Esophagus muscularis mucosa (tissue), 4 donors: ENCODE results near the gene AFAP1L2.

Source experiments
- EP300 ChIP-seq: sonication (generic); formaldehyde crosslinking; IDR thresholded peaks from one replicate; pipeline ENCODE4 v1.6.1; 2017; ENCODE audit warnings: antibody characterized with exemption
- POLR2A ChIP-seq: fragments of 450-650 bp; IDR thresholded peaks from one replicate; pipeline ENCODE4 v1.6.1; 2017; ENCODE audit warnings: antibody characterized with exemption, moderate library complexity, mild to moderate bottlenecking, low read depth
- POLR2AphosphoS5 ChIP-seq, 2 donors: sonication (generic); formaldehyde crosslinking; IDR thresholded peaks; one replicate each; pipeline ENCODE4 v1.6.1; 2017; ENCODE audit warnings: antibody characterized with exemption in 2 of 2
- TF ChIP-seq, protein P1 (sequence below), 3 experiments: fragments of 200-600 bp in 2 of 3; fragments of 450-650 bp in 1 of 3; sonication (generic) in 2 of 3; IDR thresholded peaks; one replicate each; pipeline ENCODE4 v1.5.1; 2017 to 2019; ENCODE audit warnings: antibody characterized with exemption in 3 of 3, mild to moderate bottlenecking in 2 of 3, moderate library complexity in 1 of 3

DNA sequence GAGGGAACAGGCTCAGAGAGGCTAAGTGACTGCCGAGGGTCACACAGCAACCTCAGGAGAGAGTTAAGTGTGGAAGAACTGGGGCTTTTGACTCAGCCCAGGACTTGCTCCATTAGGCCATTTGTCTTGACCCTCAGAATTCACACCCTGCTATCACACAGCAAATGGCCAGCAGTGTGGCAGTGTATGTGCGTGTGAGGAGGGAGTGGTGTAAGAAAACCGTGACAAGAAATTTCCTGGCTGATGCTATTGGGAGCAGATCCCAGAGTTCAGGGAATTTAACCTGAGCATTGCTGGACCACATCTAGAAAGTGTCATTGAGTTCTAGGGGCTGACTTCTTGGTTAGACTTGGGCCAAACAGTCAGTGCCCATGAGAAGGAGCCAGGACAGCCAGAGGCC, 146.8 kb downstream of the AFAP1L2 start:
- TF ChIP-seq, protein P1, sequence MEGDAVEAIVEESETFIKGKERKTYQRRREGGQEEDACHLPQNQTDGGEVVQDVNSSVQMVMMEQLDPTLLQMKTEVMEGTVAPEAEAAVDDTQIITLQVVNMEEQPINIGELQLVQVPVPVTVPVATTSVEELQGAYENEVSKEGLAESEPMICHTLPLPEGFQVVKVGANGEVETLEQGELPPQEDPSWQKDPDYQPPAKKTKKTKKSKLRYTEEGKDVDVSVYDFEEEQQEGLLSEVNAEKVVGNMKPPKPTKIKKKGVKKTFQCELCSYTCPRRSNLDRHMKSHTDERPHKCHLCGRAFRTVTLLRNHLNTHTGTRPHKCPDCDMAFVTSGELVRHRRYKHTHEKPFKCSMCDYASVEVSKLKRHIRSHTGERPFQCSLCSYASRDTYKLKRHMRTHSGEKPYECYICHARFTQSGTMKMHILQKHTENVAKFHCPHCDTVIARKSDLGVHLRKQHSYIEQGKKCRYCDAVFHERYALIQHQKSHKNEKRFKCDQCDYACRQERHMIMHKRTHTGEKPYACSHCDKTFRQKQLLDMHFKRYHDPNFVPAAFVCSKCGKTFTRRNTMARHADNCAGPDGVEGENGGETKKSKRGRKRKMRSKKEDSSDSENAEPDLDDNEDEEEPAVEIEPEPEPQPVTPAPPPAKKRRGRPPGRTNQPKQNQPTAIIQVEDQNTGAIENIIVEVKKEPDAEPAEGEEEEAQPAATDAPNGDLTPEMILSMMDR (IDR thresholded peaks at IDR 0.05) = no peak
- no peak for TF ChIP-seq EP300
- TF ChIP-seq POLR2A = no peak
- TF ChIP-seq POLR2AphosphoS5 (IDR thresholded peaks at IDR 0.05) = no peak
